Choroid plexus epithelial cell (primary cell): ENCODE data around the gene HOXC9.

ENCODE experiments used
- DNase-seq: peaks from one replicate; pipeline ENCODE4 v3.0.0-alpha.2; 2010; ENCODE audit warnings: low read depth
- H3K4me3 ChIP-seq: 2 replicates; pipeline ENCODE4 v1.5.1; 2011; ENCODE audit warnings: low read depth, mild to moderate bottlenecking, control low read depth, low read length, moderate library complexity
- TF ChIP-seq, protein P1 (sequence below): conservative IDR thresholded peaks from 2 replicates; pipeline ENCODE4 v1.5.1; 2011; ENCODE audit warnings: low read depth, mild to moderate bottlenecking, control low read depth, inconsistent platforms, low read length, moderate library complexity

The HOXC9 gene

DNA sequence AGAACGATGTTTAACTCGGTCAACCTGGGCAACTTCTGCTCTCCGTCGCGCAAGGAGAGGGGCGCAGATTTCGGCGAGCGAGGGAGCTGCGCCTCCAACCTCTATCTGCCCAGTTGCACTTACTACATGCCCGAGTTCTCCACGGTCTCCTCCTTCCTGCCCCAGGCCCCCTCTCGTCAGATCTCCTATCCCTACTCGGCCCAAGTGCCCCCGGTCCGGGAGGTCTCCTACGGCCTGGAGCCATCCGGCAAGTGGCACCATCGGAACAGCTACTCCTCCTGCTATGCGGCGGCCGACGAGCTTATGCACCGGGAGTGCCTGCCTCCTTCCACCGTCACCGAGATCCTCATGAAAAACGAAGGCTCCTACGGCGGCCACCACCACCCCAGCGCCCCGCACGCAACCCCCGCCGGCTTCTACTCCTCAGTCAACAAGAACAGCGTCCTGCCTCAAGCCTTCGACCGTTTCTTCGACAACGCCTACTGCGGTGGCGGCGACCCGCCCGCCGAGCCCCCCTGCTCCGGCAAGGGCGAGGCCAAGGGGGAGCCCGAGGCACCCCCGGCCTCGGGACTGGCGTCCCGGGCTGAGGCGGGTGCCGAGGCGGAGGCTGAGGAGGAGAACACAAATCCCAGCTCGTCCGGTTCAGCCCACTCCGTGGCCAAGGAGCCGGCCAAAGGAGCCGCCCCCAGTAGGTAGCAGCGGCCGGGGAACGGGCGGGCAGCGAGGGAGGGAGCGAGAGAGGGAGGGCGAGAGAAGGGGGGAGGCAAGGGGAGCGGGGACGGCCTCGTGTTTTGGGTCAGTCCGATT is 26.5 kb upstream of the HOXC9 start:
- no peak for DNase-seq
- H3K4me3 ChIP-seq, result no peak overlapping the region
- TF ChIP-seq, protein P1, sequence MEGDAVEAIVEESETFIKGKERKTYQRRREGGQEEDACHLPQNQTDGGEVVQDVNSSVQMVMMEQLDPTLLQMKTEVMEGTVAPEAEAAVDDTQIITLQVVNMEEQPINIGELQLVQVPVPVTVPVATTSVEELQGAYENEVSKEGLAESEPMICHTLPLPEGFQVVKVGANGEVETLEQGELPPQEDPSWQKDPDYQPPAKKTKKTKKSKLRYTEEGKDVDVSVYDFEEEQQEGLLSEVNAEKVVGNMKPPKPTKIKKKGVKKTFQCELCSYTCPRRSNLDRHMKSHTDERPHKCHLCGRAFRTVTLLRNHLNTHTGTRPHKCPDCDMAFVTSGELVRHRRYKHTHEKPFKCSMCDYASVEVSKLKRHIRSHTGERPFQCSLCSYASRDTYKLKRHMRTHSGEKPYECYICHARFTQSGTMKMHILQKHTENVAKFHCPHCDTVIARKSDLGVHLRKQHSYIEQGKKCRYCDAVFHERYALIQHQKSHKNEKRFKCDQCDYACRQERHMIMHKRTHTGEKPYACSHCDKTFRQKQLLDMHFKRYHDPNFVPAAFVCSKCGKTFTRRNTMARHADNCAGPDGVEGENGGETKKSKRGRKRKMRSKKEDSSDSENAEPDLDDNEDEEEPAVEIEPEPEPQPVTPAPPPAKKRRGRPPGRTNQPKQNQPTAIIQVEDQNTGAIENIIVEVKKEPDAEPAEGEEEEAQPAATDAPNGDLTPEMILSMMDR, result no peak

DNA sequence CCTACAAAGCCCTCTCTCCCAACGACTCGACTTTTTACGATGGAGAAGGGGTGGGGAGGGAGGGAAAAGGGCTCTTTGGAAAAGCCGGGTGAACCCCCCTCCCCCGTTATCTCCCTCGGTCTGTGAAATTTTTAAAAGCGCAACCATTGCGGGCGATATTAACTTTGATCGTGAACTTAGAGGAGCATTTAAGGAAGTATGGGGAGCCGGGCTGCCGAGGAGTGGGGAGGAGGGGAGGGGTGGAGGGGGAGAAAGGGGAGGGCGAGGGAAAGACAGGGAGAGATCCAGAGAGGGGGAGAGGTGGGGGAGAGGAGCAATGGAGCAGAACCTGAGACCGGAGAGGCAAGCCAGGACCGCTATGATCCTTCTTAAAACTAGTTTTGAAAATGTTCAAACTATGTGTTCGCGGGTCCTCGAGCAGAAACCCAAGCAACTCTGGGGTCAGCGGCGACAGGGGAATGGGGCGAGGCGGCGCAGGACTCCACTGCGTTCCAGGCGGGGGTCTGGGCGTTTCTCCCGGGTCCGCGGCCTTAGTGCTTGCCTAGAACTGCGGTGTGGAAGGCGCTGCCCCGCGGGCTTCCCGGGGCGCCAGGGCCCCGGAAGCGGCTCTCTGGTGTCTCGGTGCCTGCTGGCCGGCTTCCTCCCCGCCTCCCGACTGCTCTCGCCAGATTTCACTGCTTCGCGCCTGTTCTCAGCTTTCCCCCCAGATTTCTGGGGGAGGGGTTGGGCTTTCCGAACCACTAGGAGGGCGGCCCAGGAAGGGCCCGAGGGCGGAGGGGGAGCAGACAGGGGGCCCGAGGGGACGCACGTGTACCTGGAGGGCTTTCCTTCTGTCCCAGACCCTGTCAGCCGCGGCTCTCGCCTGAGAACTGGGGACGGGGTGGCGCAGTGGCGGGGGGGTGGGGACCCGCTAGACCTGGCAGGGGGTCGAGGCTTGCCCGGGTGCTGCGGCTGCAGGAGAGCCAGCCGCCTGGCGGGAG is 25.6 kb upstream of the HOXC9 start, which contains the start of gene HOTAIR:
Gene HOTAIR, minus strand, starts transcription at position 871 of the 980 bp plus-strand sequence.
- DNase-seq, result no peak
- no peak within 1 kb of the TSS for H3K4me3 ChIP-seq
- TF ChIP-seq, protein P1, result no peak

DNA sequence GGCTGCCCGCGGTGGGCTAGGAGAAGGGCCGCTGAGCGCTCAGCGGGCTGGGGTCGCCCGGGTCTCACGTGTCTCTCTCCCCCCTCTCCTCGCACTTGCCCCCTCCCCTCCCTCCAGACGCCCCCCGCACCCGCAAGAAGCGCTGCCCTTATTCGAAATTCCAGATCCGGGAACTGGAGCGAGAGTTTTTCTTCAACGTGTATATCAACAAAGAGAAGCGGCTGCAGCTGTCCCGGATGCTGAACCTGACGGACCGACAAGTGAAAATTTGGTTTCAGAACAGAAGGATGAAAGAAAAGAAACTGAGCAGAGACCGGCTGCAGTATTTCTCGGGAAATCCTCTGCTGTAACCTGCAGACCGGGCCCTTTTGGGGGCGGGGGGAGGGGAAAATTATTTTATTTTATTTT is 24.9 kb upstream of the HOXC9 start:
- no peak overlapping the region for H3K4me3 ChIP-seq
- TF ChIP-seq, protein P1, result no peak
- no peak for DNase-seq

DNA sequence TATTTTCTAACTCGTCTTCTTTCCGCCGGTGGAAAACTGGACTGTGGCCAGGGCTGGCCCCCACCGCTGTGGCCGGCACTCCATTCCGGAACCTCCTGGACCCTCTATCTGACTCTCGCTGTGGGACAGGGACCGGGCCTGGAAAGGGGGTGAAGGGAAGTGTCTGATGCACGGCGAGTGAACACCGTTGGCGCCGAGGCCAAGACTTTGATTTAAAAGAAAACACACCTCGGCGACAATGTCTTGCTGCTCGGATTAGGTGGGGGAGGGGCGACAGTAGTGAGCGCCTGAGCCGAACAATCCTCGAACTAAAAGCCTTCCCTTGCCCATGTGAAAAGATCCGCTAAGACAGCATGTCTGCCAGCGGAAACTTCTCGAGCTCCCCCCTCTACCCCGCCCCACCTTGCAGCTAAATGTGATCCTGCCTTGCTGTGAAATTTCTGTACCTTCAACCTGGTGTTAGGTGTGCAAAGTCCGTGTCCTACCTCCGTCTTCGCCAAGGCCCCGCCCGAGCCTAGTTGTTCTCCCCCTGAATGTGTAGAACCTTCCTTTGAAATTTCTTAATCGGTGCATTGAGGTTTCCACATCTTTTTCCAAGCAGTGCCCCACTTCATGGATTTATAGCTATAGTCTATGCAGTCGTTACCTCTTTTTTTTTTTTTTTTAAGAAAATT is 24.3 kb upstream of the HOXC9 start:
- TF ChIP-seq, protein P1, result no peak
- no peak for DNase-seq
- H3K4me3 ChIP-seq, result no peak overlapping the region

DNA sequence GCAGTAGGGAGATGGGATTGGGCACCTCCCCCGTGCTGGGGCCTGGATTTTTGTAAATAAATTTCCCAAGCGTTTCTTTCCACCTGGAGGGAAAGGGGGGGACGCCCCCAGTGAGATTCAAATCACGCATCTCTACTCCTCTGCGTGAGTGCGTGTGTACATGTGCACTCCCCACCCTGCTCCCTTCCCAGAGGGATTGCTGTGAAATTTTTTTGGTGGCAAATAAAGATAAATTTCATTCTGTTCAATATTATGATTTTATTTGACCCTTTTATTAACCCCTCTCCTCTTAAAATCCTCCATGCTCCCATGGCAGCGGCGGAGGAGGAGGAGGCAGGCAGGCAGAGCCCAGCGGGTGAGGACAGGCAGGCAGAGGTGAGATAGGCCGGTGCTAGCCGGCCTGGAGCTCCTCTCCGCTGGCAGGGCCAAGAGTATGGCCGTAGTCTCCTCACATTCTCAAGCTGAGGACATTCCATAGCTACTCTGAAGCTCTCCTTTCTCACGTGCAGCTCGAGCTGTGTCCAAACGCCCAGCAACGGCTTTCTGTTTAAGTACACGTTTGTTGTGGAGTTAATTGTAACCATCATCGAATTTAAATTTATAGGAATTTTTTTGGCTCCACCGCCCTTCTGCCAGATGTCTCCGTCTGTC is 23.7 kb upstream of the HOXC9 start:
- DNase-seq, result no peak
- TF ChIP-seq, protein P1, result no peak
- no peak overlapping the region for H3K4me3 ChIP-seq
